K562 (cell line): Measurements from ENCODE around the gene TMEM143. TPM values are rescaled to one million over a fixed set of nuclear protein-coding genes. Genes with fewer than 3 reads are reported as not detected.

Experiments
- C11orf30 ChIP-seq: fragments of 450-650 bp; IDR thresholded peaks from 2 replicates; pipeline ENCODE4 v1.6.1; 2016; ENCODE audit warnings: low read depth, mild to moderate bottlenecking
- ETV5 ChIP-seq: sonication (generic); formaldehyde crosslinking; IDR thresholded peaks from 2 replicates; pipeline ENCODE4 v1.4.0; 2020; ENCODE audit warnings: low read depth, mild to moderate bottlenecking, missing genetic modification reagents
- KLF10 ChIP-seq: fragments of 250-450 bp; sonication (Bioruptor Pico); IDR thresholded peaks from 2 replicates; pipeline ENCODE4 v1.6.1; 2021; ENCODE audit warnings: matching md5 sums
- KLF6 ChIP-seq: fragments of 250-450 bp; sonication (Bioruptor Pico); IDR thresholded peaks from 2 replicates; pipeline ENCODE4 v1.4.0; 2020; ENCODE audit warnings: mild to moderate bottlenecking, moderate library complexity, borderline replicate concordance
- MAZ ChIP-seq, 2 experiments: fragments of 450-650 bp in 1 of 2; sonication (generic) in 1 of 2; formaldehyde crosslinking; IDR thresholded peaks in 1 of 2; conservative IDR thresholded peaks in 1 of 2; 2 replicates each; pipeline versions ENCODE4 v1.4.0 to v1.5.0; 2020; ENCODE audit warnings: mild to moderate bottlenecking in 1 of 2, missing genetic modification reagents in 1 of 2
- POLR2H ChIP-seq: IDR thresholded peaks from 2 replicates; pipeline ENCODE4 v1.6.1; 2016; ENCODE audit warnings: missing genetic modification characterization, low read depth, mild to moderate bottlenecking, control low read depth, missing compliant biosample characterization, moderate library complexity
- RREB1 ChIP-seq: fragments of 250-450 bp; sonication (Bioruptor Pico); IDR thresholded peaks from 2 replicates; pipeline ENCODE4 v1.4.0; 2020
- SMARCE1 ChIP-seq: fragments of 450-650 bp; IDR thresholded peaks from 2 replicates; pipeline ENCODE4 v1.7.1; 2016; ENCODE audit warnings: mild to moderate bottlenecking
- SUPT5H ChIP-seq: fragments of 450-650 bp; IDR thresholded peaks from 2 replicates; pipeline ENCODE4 v1.6.1; 2016
- ZC3H11A ChIP-seq: IDR thresholded peaks from 2 replicates; pipeline ENCODE4 v1.6.1; 2012; ENCODE audit warnings: low read depth, low read length, improper control_type of control experiment
- ZNF239 ChIP-seq: fragments of 250-450 bp; sonication (Bioruptor Pico); IDR thresholded peaks from 2 replicates; pipeline ENCODE4 v1.4.0; 2020; ENCODE audit warnings: mild to moderate bottlenecking
- ZNF277 ChIP-seq: fragments of 250-450 bp; sonication (Bioruptor Pico); IDR thresholded peaks from 2 replicates; pipeline ENCODE4 v1.8.0; 2022; ENCODE audit warnings: inconsistent platforms, mild to moderate bottlenecking, moderate library complexity, borderline replicate concordance
- ZNF696 ChIP-seq: fragments of 250-450 bp; sonication (Bioruptor Pico); conservative IDR thresholded peaks from 2 replicates; pipeline ENCODE4 v1.4.0; 2020; ENCODE audit warnings: mild to moderate bottlenecking, moderate library complexity
- ZNF764 ChIP-seq: fragments of 250-450 bp; sonication (Bioruptor Pico); IDR thresholded peaks from 2 replicates; pipeline ENCODE4 v1.4.0; 2020; ENCODE audit warnings: low read depth, mild to moderate bottlenecking, moderate library complexity
- ZNF77 ChIP-seq: fragments of 250-450 bp; sonication (Bioruptor Pico); IDR thresholded peaks from 2 replicates; pipeline ENCODE4 v1.5.0; 2020
- polyA plus RNA-seq, 8 experiments: library from polyadenylated mRNA; depleted of rRNA in 4 of 8; stranded (reverse) in 5 of 8; unstranded in 3 of 8; fragments of >200 nt; fragmentation: Nextera tagmentation in 2 of 8; fragmentation: Illumina TruSeq in 1 of 8; extraction: Ambion mirVana in 2 of 8; extraction: Trizol in 1 of 8; gene quantifications; 2 replicates each; pipeline versions ENCODE4 v1.2.1 to v1.2.3, GENCODE V29; 2011 to 2014; ENCODE audit warnings: inconsistent platforms in 1 of 8, missing spikeins in 1 of 8
- total RNA-seq, 7 experiments: library from RNA; depleted of rRNA in 6 of 7; stranded (reverse); fragments of >200 nt in 6 of 7; fragmentation: Illumina TruSeq in 2 of 7; extraction: Trizol in 2 of 7; gene quantifications; 2 replicates each; pipeline versions ENCODE4 v1.2.1 to v1.2.3, GENCODE V29; 2011 to 2021; ENCODE audit warnings: low replicate concordance in 1 of 7
- TF ChIP-seq, protein P1 (sequence below): fragments of 250-450 bp; sonication (Bioruptor Pico); IDR thresholded peaks from 2 replicates; pipeline ENCODE4 v1.8.0; 2021; ENCODE audit warnings: moderate library complexity, mild to moderate bottlenecking, inconsistent platforms
- TF ChIP-seq, protein P2 (sequence below): sonication (generic); formaldehyde crosslinking; IDR thresholded peaks from 2 replicates; pipeline ENCODE4 v1.8.0; 2022; ENCODE audit warnings: mild to moderate bottlenecking, low read depth, missing genetic modification reagents

TMEM143 gene
- total and polyA plus RNA-seq, 9 of the 15 experiments (the other 6 are each of a cell fraction or from before 2014, with no cell fraction given), result 0.66 to 8.8 (median 4.3) TPM

- TF ChIP-seq KLF6 (no peak), ETV5 (no peak; the same call in 1 of the 2 replicates), RREB1 (CRISPR knock-in tag) (0 out of 2 replicates have a peak, but pooled peaks have one; percentile 34), ZNF277 (CRISPR knock-in tag) (no peak), ZNF239 (CRISPR knock-in tag) (peak; percentile 52; the same call in 1 of the 2 replicates), ZNF764 (CRISPR knock-in tag) (no peak), POLR2H (tag) (no peak), MAZ (CRISPR knock-in tag; conservative IDR thresholded peaks at IDR 0.05 in 1 of 2, IDR thresholded peaks at IDR 0.05 in 1 of 2) (peak; percentile 10 to 71; a peak in 3 of 4 replicates), SUPT5H (no peak), C11orf30 (no peak), SMARCE1 (no peak), ZNF696 (no peak), ZC3H11A (no peak), ZNF77 (CRISPR knock-in tag) (no peak), KLF10 (no peak)
- TF ChIP-seq, protein P1, sequence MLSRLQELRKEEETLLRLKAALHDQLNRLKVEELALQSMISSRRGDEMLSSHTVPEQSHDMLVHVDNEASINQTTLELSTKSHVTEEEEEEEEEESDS (CRISPR knock-in tag), result no peak
- TF ChIP-seq, protein P2, sequence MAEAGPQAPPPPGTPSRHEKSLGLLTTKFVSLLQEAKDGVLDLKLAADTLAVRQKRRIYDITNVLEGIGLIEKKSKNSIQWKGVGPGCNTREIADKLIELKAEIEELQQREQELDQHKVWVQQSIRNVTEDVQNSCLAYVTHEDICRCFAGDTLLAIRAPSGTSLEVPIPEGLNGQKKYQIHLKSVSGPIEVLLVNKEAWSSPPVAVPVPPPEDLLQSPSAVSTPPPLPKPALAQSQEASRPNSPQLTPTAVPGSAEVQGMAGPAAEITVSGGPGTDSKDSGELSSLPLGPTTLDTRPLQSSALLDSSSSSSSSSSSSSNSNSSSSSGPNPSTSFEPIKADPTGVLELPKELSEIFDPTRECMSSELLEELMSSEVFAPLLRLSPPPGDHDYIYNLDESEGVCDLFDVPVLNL, result 0 out of 2 replicates have a peak, but pooled peaks have one; percentile 6
Measured at GRCh38 chr19:48362716-48363499, 832 bp downstream of the TMEM143 start (continued).
